Right renal pelvis (tissue), 4 donors: ENCODE results near the gene GAS7. TPM values are rescaled to one million over a fixed set of nuclear protein-coding genes. Genes with fewer than 3 reads are reported as not detected.

ENCODE experiments used
- DNase-seq, 4 donors: peaks; one replicate each; pipeline ENCODE4 v3.0.0-alpha.2; 2013; ENCODE audit warnings: low read depth in 4 of 4, low spot score in 3 of 4, missing footprints in 1 of 4
- polyA plus RNA-seq, 4 donors: library from polyadenylated mRNA; unstranded; fragments of 120-200 nt; gene quantifications; one replicate each; pipeline ENCODE4 v1.2.1, GENCODE V29; 2013; ENCODE audit not compliant: insufficient read length in 4 of 4

Gene GAS7
- polyA plus RNA-seq, 4 donors: 16.2 to 19.7 (median 17.2) TPM

DNA sequence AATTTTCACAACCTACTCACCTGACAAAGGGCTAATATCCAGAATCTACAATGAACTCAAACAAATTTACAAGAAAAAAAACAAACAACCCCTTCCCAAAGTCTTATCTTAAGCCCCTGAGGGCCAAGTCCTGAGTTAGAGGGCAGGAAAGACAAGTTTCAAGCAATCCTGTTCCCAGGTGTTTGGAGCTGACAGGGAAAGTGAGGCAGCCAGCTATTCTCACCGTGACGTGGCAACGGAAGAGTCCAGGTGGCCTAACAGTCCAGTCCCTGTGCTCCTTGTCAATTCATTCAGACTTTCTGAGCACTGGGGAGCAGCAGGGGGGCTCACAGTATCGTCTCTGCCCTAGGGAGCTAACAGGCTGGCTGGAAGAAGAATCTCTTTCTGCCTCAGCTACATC, 203.6 kb downstream of the GAS7 start:
- DNase-seq: no peak

DNA sequence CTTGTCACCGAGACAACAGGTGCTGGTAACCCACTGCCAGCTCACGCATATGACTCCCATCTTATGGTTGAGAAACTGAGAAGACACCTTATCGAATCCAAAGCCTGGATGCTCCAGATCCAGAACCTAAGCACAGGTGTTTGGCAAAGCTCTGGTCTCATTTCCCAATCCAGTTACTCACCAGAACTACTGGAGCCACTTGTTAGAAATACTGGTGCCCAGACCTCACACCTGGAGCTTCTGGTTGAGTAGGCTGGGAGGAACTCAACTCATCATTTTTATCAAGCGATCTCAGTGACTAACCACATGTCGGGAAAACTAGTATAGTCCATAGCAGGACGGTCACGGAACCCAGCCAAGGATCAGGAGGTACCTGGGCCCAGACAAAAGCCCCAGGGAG, 206.6 kb downstream of the GAS7 start:
- DNase-seq: no peak

DNA sequence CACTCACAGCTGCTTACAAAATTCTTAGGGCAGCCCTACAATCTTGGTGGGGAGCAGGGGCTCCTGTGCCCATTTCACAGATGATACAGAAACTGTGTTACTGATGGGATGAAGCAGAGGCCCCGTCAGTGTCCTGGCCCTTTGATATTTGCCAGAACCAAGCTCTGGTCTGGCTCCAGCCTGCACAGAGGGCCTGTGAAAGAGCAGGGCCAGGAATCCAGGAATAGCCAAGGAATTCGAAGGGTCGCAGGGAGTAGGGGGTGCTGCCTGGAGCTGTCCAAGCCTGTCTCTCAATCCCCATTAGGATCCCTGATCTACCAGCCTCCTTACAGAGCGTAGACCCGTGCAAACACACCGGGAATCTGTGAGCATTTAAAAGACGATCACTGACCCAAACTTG, 207.1 kb downstream of the GAS7 start:
- no peak for DNase-seq

DNA sequence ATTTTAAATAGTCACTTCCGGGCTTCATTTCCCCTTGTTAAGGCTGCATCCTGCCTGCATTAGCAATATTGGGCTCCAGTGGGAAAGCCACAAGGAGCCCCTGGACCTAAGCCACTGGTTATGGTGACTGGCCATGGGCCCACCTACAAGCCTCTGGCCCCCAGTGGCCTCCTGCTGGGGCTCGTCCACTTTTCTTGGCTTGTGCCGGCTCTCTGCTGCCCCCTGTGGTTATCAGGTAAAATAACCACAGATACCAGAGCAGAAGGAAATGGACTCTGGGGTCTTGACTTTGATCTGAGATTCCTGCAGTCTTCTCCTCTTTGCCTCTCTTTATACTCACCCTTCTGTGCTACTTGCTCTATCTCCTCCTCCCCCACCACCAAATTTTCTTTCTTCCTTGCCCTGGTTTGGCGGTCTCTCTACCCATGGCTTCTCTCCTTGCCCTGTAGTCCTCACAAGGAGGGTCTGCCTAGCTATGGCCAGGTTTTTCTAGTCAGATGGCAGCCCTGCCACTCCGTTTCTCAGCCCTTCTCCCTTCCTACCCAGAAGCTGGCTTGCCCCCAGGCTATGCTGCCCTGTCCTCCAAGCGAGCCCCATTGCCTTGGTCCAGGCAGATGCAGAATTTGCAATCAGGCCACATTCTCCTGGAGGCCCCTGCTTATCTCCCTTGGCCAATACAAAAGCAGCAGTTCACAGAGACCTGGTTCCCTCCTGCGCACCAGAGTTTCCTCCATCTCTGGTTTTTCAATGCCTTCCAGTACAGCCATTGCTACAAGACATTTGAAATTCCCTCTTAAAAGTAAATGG, 210.4 kb downstream of the GAS7 start:
- peak in 1 of 4 donors; percentile 52 for DNase-seq

DNA sequence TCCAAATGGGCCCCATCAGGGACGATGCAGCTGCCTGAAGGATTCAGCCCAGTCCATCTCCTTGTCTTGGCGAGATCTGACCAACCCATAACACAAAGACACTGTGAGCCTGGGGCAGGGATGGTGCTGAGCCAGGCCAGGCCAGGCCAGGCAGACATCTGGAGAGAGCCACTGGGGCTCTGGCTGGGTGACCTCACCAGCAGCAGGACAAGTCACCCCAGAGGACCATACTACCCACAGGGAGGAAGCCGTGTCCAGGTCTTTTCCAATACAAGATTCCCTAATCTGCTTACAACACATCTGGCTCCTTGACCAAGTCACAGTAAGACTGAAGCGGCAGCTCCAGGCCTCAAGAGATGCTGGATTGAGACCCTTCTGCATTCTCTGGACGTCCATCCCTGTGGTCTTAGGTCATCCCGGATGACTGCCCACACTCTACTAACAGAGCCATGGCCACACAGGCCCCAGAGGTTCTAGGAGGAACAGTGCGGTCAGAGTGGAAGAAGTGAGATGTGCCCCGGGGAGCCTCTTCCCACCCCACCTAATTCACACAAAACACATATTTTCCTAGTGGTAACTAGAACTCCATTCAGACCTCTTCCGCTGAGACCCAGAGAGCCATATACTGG, 211.5 kb downstream of the GAS7 start:
- DNase-seq: no peak

DNA sequence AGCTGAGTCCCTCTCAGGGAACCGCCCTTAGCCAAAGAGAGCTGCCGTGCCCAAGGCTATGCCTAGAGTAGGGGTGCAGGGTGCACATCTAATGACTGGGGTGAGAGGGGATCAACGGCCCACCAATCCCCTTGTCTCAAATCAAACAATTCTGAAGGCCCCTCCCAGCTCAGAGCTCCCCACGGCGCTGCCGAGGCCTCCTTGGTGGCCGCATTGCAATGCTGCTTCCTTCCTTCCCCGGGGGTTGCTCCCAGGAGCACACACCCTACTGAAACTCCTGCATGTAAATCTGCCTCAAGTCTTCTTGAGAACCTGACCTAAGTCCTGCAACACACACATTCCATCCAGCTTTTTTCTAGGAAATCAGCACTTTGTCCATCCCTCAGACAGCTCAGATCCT, 212.8 kb downstream of the GAS7 start:
- no peak for DNase-seq

DNA sequence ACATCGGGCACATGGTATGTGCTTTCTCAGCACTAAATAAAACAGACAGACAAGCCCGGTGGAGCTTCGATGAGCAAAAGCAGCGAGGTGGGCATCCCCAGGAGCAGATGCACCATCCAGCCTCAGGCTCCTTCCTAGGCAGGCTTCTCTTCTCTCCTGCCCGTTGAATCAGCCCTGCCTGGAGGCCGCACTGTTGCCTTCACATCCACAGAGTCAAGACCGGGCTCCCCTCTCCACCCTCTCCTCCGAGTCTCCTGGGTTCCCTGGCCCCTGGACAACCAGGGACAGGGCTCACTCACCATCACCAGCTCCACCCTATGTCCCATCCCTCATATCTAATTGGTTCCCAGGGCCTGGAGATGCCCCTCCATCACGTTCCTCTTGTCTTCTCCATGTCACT, 213.6 kb downstream of the GAS7 start:
- no peak for DNase-seq

DNA sequence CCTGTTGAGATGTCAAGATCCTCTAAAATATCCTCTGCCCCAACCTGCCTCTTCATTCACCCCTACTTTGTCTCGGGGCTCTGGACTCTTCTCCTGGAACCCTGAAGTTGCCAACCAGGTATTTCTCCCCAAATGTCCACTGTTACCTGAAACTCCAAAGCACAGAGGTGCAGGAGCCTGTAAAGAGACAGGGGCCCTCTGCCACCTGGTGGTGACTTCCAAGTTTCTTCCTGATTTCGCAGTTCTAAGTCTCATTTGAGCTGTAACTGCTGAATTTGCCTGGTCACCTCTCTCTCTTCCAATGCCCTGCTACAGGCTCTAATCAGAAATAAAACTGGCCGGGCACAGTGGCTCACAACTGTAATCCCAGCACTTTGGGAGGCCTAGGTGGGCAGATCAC, 216.2 kb downstream of the GAS7 start:
- DNase-seq: no peak

DNA sequence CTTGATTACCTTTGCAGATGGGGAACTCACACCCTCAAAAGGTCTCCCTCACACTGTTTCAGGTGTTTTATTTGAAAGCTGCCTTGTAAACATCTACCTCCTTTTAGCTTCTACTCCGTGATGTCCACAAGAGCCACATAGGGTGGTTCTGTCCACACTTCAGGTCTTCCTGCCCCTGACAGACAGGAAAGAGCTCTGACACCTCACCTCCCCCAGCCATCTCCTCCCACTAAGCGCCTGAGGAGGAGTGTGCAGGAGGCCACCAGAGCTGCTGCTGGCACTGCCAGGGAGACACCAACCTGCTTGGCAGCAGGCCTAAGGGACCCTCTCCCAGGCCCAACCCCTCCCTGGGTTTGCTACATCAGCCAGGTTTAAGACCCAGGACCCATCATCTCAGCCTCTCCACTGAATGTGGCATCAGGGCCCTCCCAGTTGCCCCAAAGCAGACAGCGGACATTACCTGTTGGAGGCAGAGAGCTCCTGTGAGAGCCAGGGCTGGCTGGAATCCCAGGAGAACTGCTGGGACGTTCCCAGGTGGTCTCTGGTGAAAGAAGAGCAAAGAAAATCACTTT, 217.0 kb downstream of the GAS7 start:
- no peak for DNase-seq

DNA sequence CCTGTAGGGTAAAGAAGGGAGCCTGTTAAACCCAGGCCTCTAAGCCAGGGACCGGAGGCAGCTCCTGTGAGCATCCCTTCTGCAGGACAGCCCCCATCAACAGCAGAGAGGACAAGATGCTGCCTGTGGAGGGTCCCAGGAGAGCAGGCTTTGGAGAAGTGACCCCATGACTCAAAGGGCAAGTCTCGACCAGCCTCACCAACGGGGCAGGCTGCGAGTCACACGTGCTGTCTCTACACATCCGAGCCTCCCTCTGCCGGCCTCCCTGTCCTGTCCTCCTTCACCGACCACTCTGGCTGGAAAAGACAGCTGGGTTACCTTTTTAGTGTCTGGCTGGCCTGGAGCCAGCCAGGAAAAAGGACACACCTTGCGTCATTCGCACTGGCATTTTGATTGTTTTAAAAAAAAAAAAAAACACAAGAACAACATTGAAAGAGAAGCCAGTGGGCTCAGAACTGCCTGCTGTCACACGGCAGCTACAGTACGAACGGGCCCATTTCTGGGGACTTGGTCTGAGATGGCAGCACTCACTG, 218.9 kb downstream of the GAS7 start:
- no peak for DNase-seq

DNA sequence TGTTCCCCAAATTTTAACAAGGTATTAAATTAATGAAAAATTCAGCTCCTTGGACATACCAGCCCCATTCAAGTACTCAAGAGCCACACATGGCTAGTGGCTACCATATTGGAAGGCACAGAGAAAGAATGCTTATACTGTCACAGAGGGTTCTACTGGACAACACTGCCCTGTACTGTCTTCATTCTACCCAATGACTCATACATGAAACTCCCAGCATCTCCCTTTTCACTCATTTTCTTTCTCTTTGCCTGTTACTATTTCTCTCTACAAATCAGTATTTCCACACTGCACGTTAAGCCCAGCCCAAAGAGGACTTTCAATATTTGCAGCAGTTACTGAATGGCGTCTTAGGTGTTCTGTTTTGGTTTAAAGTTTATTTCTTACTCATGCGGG, 221.2 kb downstream of the GAS7 start:
- no peak for DNase-seq

DNA sequence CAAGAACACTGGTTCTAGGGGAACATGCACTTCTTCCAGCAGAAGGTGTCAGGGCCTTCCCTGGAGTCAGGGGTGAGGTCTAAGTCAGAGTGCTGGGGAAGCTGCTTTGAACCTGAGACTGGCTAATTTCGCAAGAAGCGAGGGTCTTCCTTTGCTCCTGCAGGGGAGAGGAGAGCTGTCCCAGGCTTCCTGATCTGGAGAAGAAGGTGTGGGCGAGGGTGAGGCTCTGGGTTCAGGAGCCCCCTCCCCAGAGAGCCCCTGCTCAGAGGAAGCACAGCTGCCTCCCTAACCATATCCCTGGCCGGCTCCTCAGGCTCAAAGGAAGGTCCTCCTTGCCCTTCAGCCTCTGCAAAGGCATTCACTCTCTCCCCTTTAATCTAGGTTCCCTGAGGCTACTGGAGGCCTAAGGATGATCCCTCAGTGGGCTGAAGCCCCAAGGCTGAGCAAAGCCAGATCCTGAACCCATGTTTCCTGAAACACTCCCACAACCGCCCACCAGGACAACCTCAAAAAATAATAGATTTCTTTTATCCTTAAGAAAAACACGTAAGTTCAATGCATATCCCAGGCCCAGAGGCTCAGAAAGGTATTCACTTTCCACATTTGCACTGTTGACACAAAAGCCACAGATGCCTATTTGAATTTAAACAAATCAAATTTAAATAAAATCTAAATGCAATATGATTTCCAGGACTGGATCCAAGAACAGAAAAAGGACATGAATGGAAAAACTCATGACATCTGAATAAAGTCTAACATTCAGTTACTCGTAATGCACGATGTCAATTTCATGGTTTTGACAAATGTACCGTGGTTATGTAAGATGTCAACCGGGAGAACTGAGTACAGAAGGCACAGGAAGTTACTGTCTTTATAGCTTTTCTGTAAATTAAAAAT, 221.9 kb downstream of the GAS7 start:
- no peak for DNase-seq

DNA sequence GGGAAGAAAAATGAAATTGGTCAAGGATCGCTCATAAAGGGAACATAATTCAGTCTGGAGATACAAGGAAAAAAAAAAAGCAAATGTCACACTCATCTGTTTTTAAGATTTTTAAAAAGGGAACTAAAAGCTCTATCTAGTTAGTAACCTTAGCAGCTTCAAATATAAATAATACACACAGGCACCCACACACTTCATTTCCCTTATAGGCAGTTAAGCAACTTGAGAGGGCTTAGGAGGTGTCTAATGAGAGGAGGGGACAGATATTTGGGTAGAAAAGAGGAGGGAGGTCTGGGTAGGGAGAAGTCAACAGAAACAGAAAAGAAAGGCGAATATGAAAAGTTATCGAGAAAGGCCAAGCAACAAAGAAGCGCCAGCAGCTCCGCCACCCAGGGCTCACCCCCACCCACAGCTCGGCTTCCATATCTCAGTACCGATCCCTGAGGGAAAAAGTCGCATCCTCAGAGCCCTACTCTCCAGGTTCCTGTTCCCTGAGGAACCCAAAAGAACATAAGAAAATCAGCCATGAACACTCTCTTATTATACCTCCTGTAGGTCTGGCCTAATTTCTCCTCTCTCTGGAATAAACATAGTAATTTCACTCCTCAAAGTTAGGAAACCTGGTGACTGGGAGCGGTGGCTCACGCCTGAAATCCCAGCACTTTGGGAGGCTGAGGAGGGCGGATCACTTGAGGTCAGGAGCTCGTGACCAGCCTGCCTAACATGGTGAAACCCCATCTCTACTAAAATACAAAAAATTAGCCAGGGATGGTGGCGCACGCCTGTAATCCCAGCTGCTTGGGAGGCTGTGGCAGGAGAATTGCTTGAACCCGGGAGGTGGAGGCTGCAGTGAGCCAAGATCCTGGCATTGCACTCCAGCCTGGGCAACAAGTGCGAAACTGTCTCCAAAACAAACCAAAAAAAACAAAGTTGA, 223.7 kb downstream of the GAS7 start:
- DNase-seq: no peak

DNA sequence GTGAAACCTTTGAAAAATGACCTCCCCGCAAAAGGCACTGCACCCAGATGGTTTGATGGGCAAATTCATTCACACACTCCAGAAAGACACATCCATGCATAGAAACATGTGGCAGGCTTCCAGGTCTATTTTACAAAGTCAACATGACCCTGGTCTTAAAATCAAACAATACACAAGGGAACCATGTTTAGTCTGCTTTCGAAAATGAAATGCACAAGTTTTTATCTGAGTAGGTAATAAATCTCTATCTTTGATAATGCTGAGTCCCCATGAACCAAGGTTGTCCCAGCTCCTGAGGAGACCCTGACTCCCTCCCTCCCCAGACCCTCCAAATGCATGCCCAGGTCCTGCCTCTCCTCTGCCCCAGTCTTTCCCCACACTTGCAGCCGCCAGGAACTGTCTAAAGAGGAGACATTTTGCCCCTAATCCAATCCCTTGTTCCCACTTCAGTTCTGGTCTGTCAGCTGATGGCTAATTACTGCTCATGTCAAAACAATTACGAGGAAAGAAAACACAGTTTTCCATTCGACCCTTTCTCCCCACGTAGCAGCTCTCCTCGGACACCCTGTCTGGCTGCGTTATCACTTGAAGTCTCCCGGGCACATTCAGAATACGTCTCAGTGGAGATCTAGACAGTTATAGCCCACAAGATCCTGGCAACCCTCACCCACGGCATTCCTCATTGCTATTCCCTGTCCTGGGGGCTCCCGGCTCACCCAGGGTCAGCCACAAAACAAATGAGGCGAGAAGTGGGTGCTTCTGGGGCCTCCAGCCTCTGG, 224.5 kb downstream of the GAS7 start:
- DNase-seq: no peak

DNA sequence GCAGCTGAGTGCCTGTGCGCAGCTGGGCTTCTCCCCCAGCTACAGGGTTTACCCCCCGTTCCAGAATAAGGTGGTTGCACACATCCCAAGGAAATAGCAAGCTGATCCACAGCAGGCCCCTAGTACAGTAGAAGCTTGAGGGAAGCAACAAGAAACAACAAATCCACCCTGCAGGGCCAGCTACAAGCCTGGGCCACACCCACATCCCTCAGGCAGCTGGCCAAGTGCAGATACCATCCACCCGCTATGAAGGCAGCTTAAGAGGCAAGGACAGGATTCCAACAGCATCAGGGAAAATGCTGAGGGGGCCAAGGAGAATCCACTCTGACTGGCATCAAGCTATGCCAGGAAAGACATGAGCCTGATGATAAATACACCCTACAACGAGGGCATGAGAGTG, 226.4 kb downstream of the GAS7 start:
- DNase-seq: no peak

DNA sequence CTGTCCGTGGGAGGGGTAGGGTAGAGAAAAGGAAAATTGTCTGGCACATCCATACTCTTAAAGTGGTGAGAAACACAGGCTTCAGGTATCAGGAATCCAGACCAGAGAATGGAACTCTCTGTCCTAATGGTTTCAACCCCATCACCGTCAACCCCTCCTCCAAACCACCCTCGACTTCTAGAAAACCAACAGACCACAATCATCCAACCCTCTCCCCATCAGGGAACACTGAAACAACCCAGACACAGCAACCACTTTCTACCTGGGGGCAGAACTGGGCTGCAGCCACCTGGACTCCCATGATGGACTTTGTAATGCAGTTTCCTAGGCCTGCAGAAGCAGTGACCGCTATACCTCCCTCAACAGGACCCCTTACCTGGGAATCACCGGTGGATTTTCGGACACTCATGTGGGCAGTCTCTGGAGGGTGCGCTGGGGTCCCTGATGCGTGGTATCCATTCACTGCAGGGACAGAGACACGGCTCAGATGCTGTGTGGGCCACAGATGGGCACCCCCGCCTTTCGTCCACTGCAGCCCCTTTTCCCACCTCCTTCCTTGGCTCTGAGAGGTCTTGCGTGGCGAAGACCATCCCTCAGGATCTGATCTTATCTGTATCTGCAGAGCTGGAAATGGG, 229.0 kb downstream of the GAS7 start:
- no peak for DNase-seq

DNA sequence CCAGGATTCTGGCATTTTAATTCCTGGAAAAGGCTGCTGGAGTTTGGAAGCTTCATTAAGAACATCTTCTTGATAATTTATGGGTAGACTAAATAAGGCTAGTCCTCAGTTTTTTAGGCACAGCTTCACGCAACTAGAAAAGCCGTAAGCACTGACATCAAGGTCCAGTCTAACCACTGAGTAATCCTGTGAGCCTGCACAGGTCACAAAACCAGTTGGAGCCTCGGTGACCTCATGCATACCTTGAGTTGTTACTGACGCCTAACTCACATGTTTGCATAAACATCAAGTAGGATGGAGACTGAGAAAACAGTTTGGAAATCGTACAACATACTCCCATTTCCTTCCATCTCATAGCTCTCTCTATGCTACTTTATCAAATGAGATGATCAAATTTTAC, 229.5 kb downstream of the GAS7 start:
- no peak for DNase-seq

DNA sequence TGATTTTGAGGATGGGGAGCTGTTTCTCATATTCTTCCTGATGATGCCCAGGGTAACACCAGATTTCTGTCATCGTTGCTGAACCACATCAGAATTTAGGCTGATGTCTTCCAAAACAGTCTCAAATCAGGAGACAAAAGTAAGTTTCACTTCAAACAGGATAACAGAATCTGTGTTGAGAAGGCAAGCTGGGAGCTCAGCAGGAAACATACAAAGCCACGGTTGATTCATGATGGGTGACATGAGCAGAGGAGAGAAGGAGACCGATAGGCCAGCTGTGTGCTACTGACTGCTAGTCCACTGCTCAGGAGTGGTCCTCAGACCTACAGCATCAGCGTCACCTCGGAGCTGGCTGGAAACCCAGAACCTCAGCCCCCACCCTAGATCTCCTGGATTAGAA, 230.4 kb downstream of the GAS7 start:
- no peak for DNase-seq
